NCI-H774 (cell line): Measurements from ENCODE around the gene GGTLC1.
"Not testable (repeated sequence)": the region's sequence is repeated elsewhere in the genome, so short reads cannot be mapped to it uniquely, and the experiment has no call there.

ENCODE experiments used
- DNase-seq: peaks from one replicate; lab custom pipeline; 2025; lab: John Stamatoyannopoulos, UW

Gene GGTLC1

GRCh38 chr20:23988561-23988960, at the start of gene GGTLC1:
Gene GGTLC1, minus strand, starts transcription at chr20:23988779. Its CDS starts 2,168 bp downstream, at chr20:23986611.
- no peak for DNase-seq

DNA sequence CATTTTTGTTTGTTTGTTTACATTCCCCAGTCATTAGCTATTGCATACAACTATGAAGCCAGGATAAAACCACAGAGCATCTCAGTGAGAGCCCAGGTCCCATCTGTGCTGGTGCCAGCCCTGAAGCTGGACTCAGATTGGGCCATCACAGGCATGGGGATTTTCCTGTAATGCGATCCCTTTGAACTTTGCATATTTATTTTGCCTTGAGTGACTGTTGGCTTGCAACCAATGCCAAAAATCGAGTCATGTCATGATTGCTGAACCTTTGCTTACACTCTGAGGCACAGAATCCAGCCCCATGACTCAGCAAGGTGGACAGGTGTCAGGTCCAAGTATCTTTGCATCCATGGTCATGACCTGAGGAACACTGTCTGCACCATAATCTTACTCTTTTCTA, 46.2 kb upstream of the GGTLC1 start:
- peak; percentile 32 for DNase-seq

GRCh38 chr20:24033565-24033964, 45.0 kb upstream of the GGTLC1 start:
- no peak for DNase-seq

GRCh38 chr20:24033151-24033550, 44.6 kb upstream of the GGTLC1 start:
- no peak for DNase-seq

DNA sequence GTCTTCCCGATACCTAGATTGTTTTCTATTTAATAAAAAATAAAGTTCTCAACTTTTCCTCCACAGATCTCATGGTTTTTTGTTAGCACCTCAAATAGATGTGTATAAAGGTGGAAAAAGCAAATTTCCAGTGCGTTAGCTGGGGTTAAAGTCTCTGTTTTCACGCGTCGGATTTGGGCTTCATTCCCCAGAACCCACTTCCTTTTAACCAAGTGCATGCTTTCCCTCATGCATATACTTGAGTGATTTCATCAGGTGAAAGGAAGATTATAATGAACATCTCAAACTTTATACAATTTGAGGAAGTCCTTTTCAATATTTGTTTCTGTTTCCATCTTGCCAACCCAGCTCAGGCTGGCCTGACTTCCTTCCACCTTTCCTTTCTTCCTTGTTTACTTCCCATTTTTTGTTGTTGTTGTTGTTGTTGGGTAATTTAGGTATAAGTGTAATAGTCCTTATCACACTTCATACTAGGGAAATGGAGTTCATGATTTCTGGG, 43.9 kb upstream of the GGTLC1 start:
- no peak for DNase-seq

- no peak for DNase-seq
Observed at GRCh38 chr20:24027229-24027628, 38.6 kb upstream of the GGTLC1 start.

DNA sequence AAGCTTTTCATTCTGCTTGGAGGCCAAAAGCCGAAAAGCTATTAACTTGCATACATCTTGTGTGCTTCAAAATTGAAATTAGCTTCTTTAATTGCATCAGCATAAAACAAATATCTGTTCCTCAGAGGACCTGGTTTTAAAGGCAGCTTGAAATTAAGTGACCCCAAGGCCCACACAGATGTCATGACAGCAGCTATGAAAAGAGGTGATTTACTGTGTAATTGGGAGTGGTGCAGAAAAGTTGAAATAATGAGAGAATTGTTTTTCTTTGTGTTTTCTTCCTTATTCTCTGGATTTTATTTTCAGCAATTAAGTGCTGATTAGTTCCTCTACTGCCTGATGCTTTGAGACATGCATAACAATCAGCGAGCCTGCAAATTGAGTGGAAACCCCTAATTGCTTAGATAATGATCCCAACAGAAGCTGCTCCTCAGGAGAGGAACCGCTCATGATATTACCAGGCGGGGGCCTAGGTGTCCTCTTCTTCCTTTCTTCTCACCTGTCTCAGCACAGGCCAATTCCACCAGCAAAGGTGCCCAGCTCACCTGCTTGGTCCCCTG, 34.1 kb upstream of the GGTLC1 start:
- no peak for DNase-seq

DNA sequence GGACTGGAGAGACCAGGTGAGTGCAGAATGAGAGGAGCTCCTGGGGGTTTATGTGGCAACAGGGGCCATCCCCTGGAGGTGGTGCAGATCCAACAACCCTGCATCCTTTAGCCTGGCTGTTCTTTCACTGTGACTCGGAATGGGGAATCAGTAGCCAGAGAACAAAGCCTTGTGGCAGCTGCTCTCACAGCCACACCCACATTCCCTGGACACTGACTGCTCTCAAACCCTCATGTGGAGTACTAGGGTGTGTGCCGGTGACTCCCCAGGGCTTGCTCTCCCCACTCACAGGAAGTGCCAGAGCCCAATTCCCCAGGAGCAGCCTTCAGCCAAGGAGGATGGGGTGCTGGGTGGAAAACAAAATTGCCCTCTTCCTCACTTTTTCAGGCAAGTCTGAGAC, 30.2 kb upstream of the GGTLC1 start:
- DNase-seq, result no peak

DNA sequence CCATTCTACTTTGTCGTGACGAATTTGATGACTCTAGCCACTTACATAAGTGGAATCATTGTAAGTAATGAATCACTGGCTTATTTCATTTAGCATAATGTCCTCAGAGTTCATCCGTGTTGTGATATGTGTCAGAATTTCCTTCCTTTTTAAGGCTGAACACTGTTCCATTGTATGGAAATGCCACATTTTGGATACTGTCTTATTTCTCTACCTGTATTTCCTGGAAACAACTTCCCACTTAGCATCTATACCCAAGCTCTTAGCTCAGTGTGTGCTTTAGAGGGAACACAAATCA, 28.8 kb upstream of the GGTLC1 start:
- DNase-seq, result no peak

- no peak for DNase-seq
Observed at GRCh38 chr20:24016607-24017457, 28.3 kb upstream of the GGTLC1 start.

GRCh38 chr20:24013953-24014352, 25.4 kb upstream of the GGTLC1 start:
- DNase-seq, result no peak

GRCh38 chr20:24011282-24011681, 22.7 kb upstream of the GGTLC1 start:
- no peak for DNase-seq

DNA sequence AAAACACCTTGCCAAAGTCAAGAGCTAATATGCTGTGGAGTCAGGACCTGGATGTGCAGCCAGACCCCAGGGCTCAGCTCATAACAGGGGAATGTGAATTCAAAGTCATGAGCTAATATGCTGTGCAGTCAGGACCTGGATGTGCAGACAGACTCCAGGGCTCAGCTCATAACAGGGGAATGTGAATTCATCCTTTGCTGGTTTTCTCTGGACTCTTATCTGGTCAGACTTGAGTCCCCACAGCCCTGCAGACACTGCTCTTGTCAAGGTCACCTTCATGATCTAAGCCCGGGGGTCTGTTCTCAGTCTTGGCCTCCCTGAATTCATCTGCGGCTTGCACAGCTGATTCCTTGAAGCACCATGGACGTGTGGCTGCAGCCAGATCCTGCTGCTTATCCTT, 19.2 kb upstream of the GGTLC1 start:
- no peak for DNase-seq

- DNase-seq, result no peak
Observed at GRCh38 chr20:24007073-24007595, 18.6 kb upstream of the GGTLC1 start.

DNA sequence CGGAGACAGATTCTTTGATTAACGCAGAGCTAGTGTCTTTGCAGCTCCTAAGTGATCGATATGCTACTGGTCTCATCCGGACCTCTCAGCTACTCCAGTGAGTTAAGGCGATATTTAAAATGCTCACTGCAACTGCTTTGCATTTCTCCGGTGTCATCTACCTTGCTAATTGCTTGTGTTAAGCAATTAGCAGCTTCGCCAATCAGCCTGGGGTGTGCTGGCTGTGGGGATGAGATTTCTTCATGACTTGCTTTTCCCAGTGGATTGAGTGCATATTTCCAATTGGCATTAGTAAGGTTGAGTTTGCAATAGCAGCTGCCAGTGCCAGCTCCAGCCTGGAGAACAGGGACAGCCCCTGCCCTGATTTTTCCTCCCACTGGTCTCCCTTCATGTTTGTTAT, 18.0 kb upstream of the GGTLC1 start:
- DNase-seq, result no peak

DNA sequence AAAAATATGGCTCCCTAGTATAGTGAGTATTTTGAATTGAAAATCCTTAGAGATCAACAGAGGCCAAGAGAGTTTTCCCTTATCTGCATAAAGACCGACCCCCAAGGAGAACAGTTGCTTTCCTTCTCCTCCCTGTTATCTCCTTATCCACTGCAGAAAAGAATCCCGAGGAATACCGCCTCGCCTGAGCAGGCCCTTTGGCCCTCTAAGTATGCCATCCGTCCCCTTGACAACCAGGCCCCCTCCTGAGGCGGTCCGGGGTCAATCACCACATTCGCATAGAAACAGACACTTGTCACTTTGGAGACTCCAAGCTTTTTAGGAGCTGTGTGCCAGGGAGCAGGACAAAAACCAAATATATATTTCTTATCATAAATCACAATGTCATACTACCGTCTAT, 15.9 kb upstream of the GGTLC1 start:
- no peak for DNase-seq

DNA sequence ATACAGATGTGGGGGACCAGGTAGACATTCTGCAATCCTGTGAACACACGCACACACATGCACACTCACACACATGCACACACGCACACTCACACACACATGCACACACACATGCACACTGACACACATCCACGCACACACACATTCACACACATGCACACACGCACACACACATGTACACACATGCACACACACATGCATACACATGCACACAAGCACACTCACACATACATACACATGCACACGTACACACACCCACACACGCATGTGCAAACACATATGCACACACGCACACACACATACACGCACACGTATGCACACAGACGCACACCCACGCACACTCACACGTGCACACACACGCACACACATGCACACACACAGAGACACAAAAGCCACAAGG, 14.3 kb upstream of the GGTLC1 start:
- DNase-seq, result no peak

GRCh38 chr20:24001712-24002405, 13.3 kb upstream of the GGTLC1 start:
- no peak for DNase-seq

GRCh38 chr20:23998844-23999243, 10.3 kb upstream of the GGTLC1 start:
- DNase-seq, result no peak

- no peak for DNase-seq
Observed at GRCh38 chr20:23998392-23998791, 9.8 kb upstream of the GGTLC1 start.

DNA sequence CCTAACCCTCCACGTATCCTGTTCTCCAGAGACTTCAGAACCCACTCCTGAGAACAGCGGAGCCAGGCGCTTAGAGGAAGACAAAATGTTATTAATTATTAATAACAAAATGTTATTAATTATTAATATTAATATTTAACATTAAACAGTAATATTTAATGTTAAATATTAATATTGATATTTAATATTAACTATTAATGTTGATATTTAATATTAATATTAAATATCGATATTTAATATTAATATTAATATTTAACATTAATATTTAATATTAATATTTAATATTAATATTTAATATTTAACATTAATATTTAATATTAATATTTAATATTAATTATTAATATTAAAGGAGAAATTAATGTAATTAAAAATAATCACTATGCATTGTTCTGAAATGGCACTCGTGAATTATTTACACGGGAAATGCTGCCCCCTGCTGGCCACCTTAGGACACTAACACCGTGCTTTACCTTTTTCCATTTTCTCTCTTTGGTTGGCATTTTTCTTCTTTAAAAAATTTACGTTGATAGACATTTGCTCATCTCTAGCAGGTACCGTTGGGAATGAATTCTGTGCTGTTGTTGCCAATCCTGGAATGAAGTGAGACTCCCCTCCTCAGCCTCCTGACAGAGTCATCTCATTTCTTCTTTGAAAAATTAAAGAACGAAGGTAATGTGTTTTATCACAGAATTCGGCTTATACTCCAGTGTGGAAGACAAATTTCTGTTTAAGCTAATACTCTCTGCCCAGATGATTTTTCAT, 7.5 kb upstream of the GGTLC1 start:
- peak; percentile 18 for DNase-seq

GRCh38 chr20:23995291-23995690, 6.7 kb upstream of the GGTLC1 start:
- DNase-seq, result not testable (repeated sequence)
